ENCODE data around the gene RABGGTB. TPM values are rescaled to one million over a fixed set of nuclear protein-coding genes. Genes with fewer than 3 reads are reported as not detected.
"Not testable (repeated sequence)": the region's sequence is repeated elsewhere in the genome, so short reads cannot be mapped to it uniquely, and the experiment has no call there.

The RABGGTB gene
- total RNA-seq, 1 donor from 2014 or later: 48.6 TPM

DNA sequence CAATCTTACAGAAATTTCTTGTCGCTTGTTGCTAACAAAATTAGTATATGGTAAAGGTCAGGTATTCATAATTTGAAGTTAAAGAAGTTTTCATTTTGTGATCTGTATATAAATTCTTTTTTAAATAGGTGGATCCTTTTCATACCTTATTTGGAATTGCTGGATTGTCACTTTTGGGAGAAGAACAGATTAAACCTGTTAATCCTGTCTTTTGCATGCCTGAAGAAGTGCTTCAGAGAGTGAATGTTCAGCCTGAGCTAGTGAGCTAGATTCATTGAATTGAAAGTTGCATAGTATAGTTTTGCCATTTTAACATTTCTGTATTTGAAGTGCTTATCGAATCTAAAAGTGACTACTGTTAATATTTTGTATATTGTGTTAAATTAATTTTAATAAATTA, 8.3 kb downstream of the RABGGTB start:
- DNase-seq (ENCODE audit: extremely low read depth, low read depth, low spot score): no peak

DNA sequence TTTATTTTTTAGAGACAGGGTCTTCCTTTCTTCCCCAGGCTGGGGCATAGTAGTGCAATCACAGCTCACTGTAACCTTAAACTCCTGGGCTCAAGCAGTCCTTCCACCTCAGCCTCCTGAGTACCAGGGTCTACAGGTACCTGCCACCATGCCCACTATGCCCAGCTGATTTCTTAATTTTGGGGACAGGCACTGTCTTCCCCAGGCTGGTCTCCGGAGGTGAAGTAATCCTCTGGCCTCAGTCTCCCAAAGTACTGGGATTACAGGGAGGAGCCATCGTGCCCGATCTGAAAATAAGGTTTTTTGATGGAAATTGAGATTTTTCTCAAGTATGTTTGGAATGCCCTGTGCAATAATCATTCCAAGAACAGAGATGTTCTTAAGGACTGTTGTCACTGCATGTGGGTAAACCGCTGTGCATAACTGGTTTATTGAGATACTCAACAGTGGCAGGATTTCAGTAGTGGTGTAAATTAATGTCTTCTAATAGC, 9.7 kb downstream of the RABGGTB start:
- DNase-seq (ENCODE audit: extremely low read depth, low read depth, low spot score): no peak

DNA sequence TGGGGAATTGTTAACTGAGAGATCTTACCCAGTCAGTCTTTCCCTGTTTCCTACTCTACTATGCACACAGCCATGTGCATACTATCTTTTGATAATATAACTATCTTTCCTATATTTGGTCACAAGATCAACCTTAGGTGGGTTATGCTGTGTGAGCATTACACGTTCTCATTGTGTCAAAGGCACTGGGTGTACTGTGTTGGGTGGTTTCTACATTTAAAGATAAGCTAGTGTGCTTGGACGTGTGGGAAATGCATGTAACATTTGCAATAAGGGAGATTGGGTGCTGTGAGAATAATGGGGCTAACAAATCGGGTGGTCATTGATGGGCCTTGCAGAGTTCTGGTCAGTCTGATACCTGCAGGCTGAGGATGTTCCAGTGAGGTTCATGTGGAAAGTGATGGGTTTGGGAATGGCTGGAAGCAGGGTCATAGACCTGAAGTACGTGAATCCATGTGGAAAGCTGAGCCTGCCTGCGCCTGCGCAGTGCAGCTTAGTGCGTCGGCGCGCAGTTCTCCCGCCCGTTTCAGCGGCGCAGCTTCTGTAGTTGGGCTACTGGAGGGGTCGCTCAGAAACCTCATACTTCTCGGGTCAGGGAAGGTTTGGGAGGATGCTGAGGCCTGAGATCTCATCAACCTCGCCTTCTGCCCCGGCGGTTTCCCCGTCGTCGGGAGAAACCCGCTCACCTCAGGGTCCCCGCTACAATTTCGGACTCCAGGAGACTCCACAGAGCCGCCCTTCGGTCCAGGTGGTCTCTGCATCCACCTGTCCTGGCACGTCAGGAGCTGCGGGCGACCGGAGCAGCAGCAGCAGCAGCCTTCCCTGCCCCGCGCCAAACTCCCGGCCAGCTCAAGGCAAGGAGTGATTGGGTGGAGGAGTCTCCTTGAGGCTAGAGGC, 10.6 kb downstream of the RABGGTB start, which contains the start of gene MSH4:
Gene MSH4, plus strand, starts transcription at position 507 of the 897 bp plus-strand sequence. Its CDS starts 104 bp downstream, at position 611.
- no peak for DNase-seq (ENCODE audit: extremely low read depth, low read depth, low spot score)

DNA sequence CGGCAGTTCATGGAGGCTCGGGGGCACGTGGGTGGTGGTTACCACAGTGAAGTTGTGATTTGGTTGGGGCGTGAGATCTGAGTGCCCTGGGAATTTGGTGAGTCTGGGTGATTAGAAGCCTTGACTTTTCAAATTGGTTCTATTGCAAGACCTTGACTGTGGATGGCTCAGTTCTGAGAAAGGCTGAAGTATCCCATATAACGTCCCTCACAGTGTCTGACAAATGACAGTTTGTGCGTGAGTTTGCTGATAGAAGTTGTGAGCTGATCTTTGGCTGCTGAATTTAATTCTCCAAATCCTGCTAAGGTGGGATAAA, 11.2 kb downstream of the RABGGTB start:
- no peak for DNase-seq (ENCODE audit: extremely low read depth, low read depth, low spot score)

DNA sequence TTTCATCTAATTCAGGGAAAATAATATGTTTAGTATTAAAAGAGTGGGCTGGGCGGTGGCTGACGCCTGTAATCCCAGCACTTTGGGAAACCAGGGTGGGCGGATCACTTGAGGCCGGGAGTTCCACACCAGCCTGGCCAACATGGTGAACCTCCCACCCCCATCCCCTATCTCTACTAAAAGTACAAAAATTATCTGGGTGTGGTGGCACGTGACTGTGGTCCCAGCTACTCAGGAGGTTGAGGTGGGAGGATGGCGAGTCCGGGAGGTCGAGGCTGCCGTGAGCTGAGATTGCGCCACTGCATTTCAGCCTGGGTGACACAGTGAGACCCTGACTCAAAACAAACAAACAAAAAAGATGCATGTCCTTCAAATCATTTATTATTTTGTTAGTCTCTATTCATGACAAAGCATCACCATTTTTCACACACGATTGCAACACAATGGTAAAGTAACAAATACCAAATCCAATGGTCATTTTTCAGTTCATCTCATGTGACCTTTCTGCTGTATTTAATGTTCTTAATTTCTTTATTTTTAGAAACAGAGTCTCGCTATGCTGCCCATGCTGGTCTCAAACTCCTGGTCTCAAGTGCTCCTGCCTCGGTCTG, 11.7 kb downstream of the RABGGTB start:
- no peak for DNase-seq (ENCODE audit: extremely low read depth, low read depth, low spot score)

DNA sequence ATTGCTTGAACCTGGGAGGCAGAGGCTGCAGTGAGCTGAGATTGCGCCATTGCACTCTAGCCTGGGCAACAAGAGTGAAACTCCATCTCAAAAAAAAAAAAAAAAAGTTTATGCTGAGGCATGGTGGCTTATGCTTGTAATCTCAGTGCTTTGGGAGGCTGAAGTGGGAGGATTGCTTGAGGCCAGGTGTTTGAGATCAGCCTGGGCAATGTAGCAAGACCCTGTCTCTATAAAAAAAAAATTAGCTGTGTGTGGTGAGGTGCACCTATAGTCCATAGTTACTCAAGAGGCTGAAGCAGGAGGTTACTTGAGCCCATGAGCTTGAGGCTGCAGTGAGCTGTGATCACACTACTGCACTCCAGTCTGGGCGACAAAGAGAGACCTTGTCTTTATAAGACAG, 15.4 kb downstream of the RABGGTB start:
- DNase-seq (ENCODE audit: extremely low read depth, low read depth, low spot score): not testable (repeated sequence)

DNA sequence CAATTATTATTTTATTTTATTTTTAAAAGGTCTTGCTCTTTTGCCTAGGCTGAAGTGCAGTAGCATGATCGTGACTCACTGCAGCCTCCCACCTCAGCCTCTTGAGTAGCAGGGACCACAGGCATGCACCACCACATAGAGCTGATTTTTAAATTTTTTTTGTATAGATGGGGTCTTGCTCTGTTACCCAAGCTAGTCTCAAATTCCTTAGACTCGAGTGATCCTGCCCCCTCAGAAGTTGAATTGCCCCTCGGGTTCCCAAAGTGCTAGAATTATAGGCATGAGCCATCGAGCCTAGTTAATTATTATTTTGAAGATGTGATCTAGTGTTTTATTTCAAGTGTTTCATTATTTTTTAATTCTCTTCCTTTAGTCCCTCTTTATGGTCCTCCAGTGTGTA, 22.9 kb downstream of the RABGGTB start:
- DNase-seq (ENCODE audit: extremely low read depth, low read depth, low spot score): no peak

DNA sequence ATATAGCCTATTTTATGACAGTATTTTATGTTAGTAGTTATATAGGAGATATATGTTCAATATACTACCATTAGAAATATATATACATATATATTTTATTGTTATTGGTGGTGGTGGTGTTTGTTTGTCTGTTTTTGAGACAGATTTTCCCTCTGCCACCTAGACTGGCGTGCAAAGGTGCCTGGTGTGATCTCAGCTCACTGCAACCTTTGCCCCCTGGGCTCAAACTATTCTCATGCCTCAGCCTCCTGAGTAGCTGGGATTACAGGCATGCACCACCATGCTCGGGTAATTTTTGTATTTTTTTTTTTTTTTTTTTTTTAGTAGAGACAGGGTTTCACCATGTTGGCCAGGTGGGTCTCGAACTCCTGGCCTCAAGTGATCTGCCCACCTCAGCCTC, 24.1 kb downstream of the RABGGTB start:
- DNase-seq (ENCODE audit: extremely low read depth, low read depth, low spot score): not testable (repeated sequence)

DNA sequence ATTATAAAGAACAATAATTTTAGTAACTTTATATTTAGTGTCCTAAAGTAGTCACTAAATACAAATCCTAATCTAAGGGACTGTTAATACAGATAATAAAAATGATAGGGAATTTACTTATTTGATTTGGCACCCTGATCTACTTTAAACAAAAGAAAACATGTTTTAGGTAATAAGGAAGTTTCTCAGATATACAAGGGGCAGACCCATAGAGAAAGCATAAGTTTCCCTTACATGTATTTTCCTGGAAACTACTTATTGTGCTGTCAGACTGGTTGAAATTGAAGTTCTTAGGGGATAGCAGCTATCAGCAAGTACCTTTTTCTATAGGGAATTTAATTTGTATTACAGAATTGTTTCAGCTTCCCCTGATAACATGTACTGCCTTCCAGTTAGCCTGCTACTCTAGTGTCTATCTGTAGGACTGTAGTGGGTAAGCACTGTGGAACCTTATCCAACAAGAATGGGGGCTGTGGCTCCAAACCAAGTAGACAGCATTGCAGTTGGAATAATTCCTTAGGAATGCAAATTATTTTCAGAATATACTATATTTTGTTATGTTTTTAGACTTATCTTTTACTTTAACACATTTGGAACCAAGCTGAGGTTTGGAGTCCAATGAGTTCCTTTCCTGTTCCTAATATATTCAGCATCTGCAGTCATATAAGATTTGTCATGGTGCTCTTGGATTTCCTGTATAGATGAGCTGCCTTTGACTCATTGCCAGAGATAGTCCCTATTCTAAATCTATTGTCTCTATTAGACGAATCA, 25.3 kb downstream of the RABGGTB start:
- DNase-seq (ENCODE audit: extremely low read depth, low read depth, low spot score): no peak

DNA sequence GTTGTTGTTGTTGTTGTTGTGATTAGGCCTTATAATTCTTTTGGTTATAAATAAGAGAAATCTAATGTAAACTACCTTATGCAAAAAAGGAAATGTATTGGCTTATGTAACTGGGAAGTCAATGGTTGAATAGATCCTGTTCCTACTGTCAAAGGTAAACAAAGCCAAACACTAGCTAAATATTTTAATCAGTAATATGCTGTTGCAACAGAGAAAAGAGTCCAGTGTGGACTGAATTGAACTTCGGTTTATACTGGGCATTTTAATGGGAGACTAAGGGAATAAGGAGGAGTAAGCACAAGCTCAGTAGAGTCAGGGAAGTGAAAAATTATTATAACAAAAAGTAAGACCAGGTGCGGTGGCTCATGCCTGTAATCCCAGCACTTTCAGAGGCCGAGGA, 26.0 kb downstream of the RABGGTB start:
- DNase-seq (ENCODE audit: extremely low read depth, low read depth, low spot score): no peak

DNA sequence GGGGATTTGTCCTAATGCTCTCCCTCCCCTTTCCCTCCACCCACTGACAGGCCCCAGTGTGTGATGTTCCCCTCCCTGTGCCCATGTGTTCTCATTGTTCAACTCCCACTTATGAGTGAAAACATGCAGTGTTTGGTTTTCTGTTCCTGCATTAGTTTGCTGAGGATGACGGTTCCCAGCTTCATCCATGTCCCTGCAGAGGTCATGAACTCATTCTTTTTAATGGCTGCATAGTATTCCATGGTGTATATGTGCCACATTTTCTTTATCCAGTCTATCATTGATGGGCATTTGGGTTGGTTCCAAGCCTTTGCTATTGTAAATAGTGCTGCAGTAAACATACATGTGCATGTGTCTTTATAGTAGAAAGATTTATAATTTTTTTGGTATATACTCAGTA, 37.5 kb downstream of the RABGGTB start:
- DNase-seq (ENCODE audit: extremely low read depth, low read depth, low spot score): not testable (repeated sequence)

DNA sequence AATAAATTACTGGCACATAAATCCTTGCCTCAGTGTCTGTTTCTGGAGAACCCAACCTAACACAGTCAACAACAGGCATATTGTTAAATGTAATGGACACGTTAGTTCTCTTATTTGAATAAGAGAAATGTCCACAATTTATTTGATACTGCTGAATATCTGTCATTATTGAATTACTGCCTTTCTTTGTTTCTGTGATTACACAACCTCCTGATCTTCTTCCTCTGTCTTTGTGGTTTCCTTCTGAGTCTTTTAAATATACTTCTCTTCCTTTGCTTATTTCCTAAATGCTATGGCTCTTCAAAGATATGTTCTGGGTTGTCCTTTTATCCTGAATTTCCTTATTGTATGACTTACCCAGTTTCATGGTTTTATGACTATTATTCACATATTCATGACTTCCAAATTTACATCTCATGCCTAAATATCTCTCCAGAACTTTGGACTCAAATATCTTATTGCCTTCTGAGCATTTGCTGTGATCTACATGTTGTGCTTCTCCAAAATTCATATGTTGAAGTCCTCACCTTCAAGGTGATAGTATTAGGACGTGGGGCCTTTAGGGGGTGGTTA, 50.6 kb downstream of the RABGGTB start:
- DNase-seq (ENCODE audit: extremely low read depth, low read depth, low spot score): no peak

DNA sequence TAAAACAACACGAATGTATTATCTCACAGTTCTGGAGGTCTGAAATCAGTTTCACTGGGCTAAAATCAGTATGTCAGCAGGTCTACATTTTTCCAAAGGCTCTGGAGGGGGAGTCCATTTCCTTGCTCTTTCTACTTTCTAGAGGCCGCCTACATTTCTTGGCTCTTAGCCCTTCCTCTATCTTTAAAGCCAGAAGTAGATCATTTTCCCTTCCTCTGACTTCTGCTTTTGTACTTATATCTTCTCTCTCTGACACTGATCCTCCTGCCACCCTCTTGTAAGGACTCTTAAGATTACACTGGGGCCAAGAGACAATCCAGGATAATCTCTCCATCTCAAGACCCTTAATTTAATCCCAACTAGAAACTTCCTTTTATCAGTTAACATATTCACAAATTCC, 52.0 kb downstream of the RABGGTB start:
- DNase-seq (ENCODE audit: extremely low read depth, low read depth, low spot score): no peak

DNA sequence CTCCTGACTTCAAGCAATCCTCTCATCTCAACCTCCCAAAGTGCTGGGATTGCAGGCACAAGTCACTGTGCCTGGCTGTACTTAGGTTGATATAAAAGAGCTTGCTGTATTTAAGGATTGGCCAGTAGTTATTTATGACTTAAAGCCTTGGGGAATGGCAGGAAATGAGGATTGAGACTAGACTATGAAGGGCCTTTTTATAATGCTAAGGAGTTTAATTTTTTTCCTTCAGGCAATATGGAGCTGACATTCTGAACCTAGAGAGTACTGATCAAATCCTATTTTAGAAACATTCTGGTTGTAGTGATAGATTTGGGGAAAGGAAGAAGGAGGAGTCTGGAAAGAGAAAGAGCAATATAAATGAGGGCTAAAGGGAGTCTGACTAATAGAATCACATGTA, 55.4 kb downstream of the RABGGTB start:
- DNase-seq (ENCODE audit: extremely low read depth, low read depth, low spot score): no peak

Other genes with a start within 250 kb of the RABGGTB start
- gene SLC44A5, start 175.1 kb upstream of the RABGGTB start, total RNA-seq: 1.7 and 6.5 TPM in 2 replicates
- gene ACADM, start 61.5 kb upstream of the RABGGTB start, total RNA-seq: 13.4 and 26.7 TPM in 2 replicates
- not detected in 2 replicates for gene MSH4, start 10.6 kb downstream of the RABGGTB start, total RNA-seq
- gene ASB17, start 146.1 kb downstream of the RABGGTB start, total RNA-seq: not detected in 2 replicates

All from glomerular endothelial cell (primary cell).